HG03520 (cell line): ENCODE measurements around the gene GINS2.

Source experiments
- ATAC-seq: cut with Tn5 transposase; IDR thresholded peaks from one replicate; pipeline ENCODE4 v1.9.1; 2021; ENCODE audit warnings: mild to moderate bottlenecking, moderate library complexity; ENCODE audit not compliant: unreplicated experiment

Gene GINS2

DNA sequence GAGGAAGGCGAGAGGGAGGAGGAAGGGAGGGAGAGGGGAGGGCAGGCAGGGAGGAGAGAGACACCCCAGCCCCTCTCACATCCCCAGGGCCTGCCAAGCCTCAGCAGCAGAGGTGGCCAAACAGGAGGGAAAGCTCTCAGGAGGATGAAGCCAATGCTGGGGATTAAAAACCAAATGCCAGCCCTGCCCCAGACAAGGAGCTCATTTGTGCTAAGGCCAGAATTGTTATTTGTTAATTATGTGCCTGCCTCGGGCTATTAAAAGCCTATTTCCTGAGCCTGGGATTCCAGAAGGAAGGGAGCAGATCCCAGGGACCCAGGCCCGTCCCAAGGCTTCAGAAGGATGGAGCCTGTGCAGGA lies 27.9 kb upstream of the GINS2 start:
- no peak for ATAC-seq

- no peak for ATAC-seq
These were observed 27.4 kb upstream of the GINS2 start for GRCh38 chr16:85716022-85716679.

GRCh38 chr16:85715169-85716021 lies 26.6 kb upstream of the GINS2 start:
- no peak for ATAC-seq

DNA sequence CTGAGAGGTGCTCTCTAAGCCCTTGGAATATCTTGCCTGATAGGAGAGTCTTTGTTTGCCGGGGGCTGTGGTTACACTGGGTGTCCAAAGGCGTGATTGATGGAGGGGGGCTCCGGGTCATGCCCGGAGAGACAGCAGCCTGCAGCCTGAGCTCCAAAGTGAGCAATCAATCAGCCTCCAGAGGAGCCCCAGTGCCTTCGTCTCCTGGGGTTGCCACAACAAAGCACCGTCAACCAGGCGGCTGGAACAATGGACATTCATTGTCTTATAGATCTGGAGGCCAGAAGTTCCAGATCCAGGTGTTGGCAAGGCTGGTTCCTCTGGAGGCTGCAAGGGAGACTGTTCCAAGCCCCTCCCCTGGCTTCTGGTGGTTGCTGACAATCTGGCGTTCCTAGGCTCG lies 24.0 kb upstream of the GINS2 start:
- ATAC-seq, result no peak

DNA sequence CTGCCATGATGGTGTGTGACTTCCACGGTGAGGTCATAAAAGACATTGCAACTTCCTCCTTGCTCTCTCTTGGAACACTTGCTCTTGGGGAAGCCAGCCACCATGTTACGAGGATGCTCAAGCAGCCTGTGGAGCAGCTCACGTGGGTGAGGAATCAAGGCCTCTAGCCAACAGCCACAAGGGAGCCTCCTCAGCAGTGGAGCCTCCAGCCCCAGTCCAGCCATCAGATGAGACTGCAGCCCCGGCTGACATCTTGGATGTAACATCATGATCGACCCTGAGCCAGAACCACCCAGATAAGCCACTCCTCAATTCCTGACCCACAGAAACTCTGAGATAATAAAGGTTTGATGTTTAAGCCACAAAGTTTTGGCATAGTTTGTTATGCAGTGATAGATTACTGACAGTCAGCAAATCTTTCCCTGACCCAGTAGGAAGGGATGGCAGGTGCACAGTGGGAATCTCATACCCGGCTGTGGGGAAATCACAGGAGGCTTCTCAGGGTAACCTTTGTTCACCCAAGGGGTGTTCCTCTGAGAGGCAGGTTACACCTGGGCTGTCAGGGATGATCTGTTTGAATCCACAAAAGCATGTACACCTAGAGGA lies 23.3 kb upstream of the GINS2 start:
- ATAC-seq, result no peak

- no peak for ATAC-seq
These were observed 22.0 kb upstream of the GINS2 start for GRCh38 chr16:85710732-85711131.

DNA sequence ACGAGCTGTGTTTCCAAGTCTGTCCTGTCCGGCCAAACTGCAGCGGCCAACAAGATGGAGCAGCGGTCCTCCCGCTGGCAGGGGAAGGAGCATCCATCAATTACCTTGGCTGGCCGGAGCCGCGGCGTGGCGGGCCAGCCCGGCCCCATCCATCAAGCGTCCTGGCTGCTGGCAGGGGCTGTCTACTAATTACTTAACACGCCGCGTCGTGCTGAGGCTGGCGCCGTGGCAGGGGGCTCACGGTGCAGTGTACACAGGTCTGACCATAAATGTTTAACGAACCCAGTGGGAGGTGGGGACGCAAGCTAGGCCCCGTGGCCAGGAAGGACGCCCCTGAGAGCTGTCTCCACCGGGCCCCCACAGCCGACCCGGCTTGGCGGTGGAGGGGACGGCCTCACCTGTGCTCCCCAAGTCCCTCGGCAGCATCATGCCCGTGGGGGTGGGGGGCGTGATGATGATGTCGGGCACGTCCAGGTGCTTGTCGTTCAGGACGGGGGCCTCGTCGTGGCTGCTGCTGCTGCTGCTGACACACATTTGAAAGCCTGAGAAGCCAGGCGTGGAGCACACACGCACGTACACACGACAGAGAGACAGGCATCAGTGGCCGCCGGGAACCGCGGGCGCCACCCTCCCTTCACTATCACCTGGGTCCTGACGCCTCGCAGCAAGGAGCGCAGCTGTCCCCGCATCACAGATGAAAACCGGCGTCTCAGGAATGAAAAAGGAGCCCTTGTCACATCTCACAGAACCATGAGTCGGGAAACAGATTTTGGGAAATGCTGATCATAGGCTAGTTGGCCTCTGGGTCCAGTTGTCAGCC lies 21.2 kb upstream of the GINS2 start:
- no peak for ATAC-seq

DNA sequence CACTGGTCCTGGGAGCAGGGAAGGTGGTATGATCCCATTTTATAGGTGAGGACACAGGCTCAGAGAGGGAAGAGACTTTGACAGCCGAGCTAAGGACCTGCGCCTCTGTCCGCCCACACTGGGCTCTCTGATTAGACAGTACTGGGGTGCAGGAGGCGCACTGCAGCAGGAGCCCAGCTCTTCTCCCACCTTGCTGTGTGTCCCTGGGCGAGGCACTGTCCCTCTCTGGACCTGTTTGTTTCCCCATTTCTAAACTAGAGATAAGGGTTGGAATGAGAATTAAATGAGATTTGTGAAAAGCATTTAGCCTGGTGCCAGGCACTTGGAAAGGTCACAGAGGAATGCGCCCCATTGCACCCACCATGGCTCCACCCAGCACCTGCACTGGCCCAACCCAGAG lies 19.6 kb upstream of the GINS2 start:
- no peak for ATAC-seq

GRCh38 chr16:85707528-85708095 lies 18.9 kb upstream of the GINS2 start:
- ATAC-seq, result no peak

- no peak for ATAC-seq
These were observed 17.8 kb upstream of the GINS2 start for GRCh38 chr16:85706449-85707034.

- no peak for ATAC-seq
These were observed 16.4 kb upstream of the GINS2 start for GRCh38 chr16:85704900-85705846.

- no peak for ATAC-seq
These were observed 15.3 kb upstream of the GINS2 start for GRCh38 chr16:85704011-85704410.

GRCh38 chr16:85699628-85700027 lies 10.9 kb upstream of the GINS2 start:
- ATAC-seq, result no peak

DNA sequence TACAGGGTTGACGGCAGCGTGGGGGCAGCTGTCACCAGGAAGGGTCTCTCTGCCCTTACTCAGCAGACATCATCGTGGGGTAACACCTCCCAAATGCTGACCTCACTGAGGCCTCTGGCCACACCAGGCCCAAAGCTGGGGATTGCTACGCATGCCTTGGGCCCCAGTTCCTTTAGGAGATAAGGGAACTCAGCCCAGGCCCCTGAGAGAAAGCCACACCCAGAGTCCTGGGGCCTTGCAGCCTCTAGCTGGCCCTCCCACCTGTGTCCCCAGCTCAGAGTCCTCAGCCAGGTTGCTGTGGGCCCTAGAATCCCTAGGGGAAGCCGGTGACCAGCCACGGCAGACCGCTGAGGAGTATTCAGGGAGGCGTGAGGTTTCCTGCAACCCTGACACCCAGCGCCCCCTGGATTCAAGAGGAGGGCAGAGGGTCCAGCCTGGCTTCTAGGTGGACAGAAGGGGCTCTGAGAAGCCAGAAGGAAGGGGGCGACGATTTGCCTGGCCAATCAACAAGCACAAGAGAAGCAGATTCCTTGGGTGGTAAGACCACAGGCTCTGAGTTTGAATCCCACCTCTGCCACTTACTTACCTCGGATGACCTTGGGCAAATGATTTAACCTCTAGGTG lies 10.3 kb upstream of the GINS2 start:
- no peak for ATAC-seq

- no peak for ATAC-seq
These were observed 9.7 kb upstream of the GINS2 start for GRCh38 chr16:85698459-85698891.

DNA sequence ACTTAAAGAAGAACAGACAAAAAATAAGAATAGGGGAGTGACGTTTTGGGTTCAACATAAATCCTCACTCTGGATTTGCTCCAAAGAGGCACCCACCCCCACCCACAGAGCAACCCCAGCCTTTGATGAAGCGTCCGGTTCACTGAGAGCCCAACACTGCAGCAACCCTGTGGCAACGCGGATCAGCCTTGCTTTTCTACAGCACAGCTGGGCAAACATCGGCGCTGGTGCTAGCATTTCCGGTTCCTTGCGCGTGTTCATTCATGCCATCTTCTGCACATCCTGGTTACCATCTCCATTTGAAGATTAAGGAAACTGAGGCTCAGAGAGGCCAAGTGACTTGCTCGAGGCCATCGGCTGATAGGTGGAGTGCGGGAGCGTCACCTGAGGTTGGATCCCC lies 8.7 kb upstream of the GINS2 start:
- no peak for ATAC-seq

- ATAC-seq, result no peak
These were observed 8.0 kb upstream of the GINS2 start for GRCh38 chr16:85696781-85697180.

- no peak for ATAC-seq
These were observed 6.7 kb upstream of the GINS2 start for GRCh38 chr16:85695196-85696128.
